ENCODE data around the gene USP22. TPM values are rescaled to one million over a fixed set of nuclear protein-coding genes. Genes with fewer than 3 reads are reported as not detected.

The USP22 gene
- total RNA-seq, 1 experiment from 2014 or later, result 218 TPM

DNA sequence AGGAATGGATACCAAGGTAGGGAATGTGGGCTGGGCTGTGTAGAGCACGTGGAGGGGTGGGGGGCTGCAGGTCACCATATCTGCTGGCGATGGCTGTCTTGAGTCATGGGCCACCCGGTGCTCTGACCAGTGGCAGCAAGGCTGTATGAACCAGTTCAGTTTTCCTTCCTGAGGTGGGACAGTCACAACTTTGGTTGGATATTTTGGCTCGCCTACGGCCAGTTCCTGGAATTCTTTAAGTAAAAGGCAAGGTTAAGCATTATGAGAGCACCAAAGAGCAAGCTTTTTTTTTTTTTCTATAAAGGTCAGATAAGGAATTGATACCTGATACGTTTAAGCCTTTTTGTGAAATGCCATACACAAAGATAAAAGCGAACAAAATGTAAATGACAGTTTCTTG is 81.9 kb downstream of the USP22 start:
- no peak for DNase-seq (ENCODE audit: low read depth)

- DNase-seq (ENCODE audit: low read depth), result peak; percentile 50
Observed at GRCh38 chr17:20955427-20956323, 87.1 kb downstream of the USP22 start.

GRCh38 chr17:20954794-20955193 is 88.0 kb downstream of the USP22 start:
- no peak for DNase-seq (ENCODE audit: low read depth)

DNA sequence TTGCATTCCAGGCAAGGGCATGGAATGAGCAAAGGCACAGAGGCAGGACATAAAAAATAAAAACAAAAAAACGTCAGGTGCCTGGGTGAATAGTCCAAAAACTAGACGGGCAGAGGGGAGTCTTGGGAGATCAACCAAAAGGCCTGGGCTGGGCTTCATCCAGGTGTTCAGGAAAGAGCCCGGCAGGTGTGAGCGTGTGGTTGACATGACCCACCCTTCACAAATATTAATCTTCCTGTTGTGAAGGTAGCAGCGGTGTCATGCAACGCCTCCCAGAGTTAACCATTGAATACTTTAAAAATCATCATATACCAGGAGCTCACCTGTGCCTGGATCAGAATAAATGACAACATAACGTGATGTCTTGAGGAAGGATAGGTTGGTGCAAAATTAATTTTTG is 90.6 kb downstream of the USP22 start:
- no peak for DNase-seq (ENCODE audit: low read depth)

Small RNA genes within 50 kb of the gene (small RNA-seq; reads per million reads assigned to genes)
- not detected for gene AC087393.1

Other genes starting within 250 kb of the USP22 start
- 8.1 and 11.2 TPM in 2 replicates for gene DHRS7B, start 84.0 kb upstream of the USP22 start, total RNA-seq (2014; rRNA removed; shearing (Covaris generic))
- gene TMEM11, start 171.2 kb upstream of the USP22 start, total RNA-seq (2014; rRNA removed; shearing (Covaris generic)), result 38.3 and 52.3 TPM in 2 replicates
- 0.47 and 0.88 TPM in 2 replicates for gene NATD1, start 210.4 kb upstream of the USP22 start, total RNA-seq (2014; rRNA removed; shearing (Covaris generic))
- gene MAP2K3, start 241.7 kb upstream of the USP22 start, total RNA-seq (2014; rRNA removed; shearing (Covaris generic)), result 22.0 and 23.4 TPM in 2 replicates